Right atrium auricular region (tissue), 2 donors: ENCODE results near the gene TNFAIP8L3. TPM values are rescaled to one million over a fixed set of nuclear protein-coding genes. Genes with fewer than 3 reads are reported as not detected.

Experiments used
- DNase-seq: peaks from one replicate; pipeline ENCODE4 v3.0.0-alpha.2; 2019; ENCODE audit warnings: low spot score
- H3K27ac ChIP-seq, 2 donors: fragments of 200-600 bp; sonication (generic); 1 replicate in 1 of 2; 2 replicates in 1 of 2; pipeline ENCODE4 v1.5.1; 2016 to 2019
- H3K27me3 ChIP-seq, 2 donors: fragments of 200-600 bp; sonication (generic); one replicate each; pipeline versions ENCODE4 v1.5.1 to v1.6.0; 2017 to 2019
- H3K36me3 ChIP-seq: fragments of 200-600 bp; sonication (generic); one replicate; pipeline ENCODE4 v1.5.1; 2016
- H3K4me1 ChIP-seq, 2 donors: fragments of 200-600 bp; sonication (generic); one replicate each; pipeline versions ENCODE4 v1.5.1 to v1.6.0; 2017 to 2019
- H3K4me3 ChIP-seq, 2 donors: fragments of 200-600 bp; sonication (generic); 1 replicate in 1 of 2; 2 replicates in 1 of 2; pipeline ENCODE4 v1.5.1; 2017 to 2019; ENCODE audit warnings: mild to moderate bottlenecking in 1 of 2, moderate library complexity in 1 of 2
- H3K9me3 ChIP-seq, 2 donors: fragments of 200-600 bp; sonication (generic); one replicate each; pipeline ENCODE4 v1.5.1; 2019
- total RNA-seq, 2 donors: library from RNA; depleted of rRNA; stranded (reverse); fragments of >200 nt; gene quantifications; one replicate each; pipeline ENCODE4 v1.1.0, GENCODE V29; 2016
- TF ChIP-seq, protein P1 (sequence below), 2 donors: fragments of 200-600 bp; sonication (generic); IDR thresholded peaks; one replicate each; pipeline ENCODE4 v1.5.1; 2019; ENCODE audit warnings: antibody characterized with exemption in 2 of 2

Gene TNFAIP8L3
- total RNA-seq, 2 donors from 2014 or later, result 1.2 to 7.7 TPM

- Histone ChIP-seq H3K9me3 (no peaks in the 10 kb centered on the region), H3K4me3 (no peak overlapping the region), H3K4me1 (no peaks in the 10 kb centered on the region), H3K27me3 (no peaks in the 10 kb centered on the region), H3K27ac (no peak overlapping the region), H3K36me3 (peaks cover under 1% of the 10 kb centered on the region)
- DNase-seq, result no peak
- TF ChIP-seq, protein P1, sequence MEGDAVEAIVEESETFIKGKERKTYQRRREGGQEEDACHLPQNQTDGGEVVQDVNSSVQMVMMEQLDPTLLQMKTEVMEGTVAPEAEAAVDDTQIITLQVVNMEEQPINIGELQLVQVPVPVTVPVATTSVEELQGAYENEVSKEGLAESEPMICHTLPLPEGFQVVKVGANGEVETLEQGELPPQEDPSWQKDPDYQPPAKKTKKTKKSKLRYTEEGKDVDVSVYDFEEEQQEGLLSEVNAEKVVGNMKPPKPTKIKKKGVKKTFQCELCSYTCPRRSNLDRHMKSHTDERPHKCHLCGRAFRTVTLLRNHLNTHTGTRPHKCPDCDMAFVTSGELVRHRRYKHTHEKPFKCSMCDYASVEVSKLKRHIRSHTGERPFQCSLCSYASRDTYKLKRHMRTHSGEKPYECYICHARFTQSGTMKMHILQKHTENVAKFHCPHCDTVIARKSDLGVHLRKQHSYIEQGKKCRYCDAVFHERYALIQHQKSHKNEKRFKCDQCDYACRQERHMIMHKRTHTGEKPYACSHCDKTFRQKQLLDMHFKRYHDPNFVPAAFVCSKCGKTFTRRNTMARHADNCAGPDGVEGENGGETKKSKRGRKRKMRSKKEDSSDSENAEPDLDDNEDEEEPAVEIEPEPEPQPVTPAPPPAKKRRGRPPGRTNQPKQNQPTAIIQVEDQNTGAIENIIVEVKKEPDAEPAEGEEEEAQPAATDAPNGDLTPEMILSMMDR (IDR thresholded peaks at IDR 0.05), result no peak
These were observed 32.0 kb downstream of the TNFAIP8L3 start for GRCh38 chr15:51062736-51063135.

- no peak for DNase-seq
- TF ChIP-seq, protein P1 (IDR thresholded peaks at IDR 0.05), result no peak
- Histone ChIP-seq H3K4me3 (no peak overlapping the region), H3K27me3 (no peaks in the 10 kb centered on the region), H3K9me3 (no peaks in the 10 kb centered on the region), H3K4me1 (no peaks in the 10 kb centered on the region), H3K36me3 (peaks cover 9% of the 10 kb centered on the region), H3K27ac (no peak overlapping the region)
These were observed 34.6 kb downstream of the TNFAIP8L3 start for GRCh38 chr15:51060030-51060673.

DNA sequence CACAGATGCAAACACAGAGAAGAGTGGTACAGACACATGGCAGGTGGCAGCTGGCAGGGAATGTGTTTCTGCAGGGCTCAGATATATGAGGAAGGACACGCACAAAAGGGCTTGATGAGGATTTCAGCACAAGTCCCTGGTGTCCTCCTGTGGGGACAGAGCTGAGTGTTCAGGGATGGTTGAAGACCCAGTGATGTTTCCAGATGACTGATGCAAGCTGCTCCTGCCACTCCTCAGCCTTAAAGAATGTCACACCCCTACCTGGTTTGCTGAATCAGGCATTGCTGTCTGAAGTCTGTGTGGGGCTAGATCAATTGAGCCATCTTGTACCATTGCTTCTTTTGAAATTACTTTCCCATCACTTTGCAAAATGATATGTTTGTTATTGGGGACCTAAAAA is 40.2 kb downstream of the TNFAIP8L3 start:
- H3K4me1 ChIP-seq, result peaks cover 0 to 16% of the 10 kb centered on the region in 2 donors
- no peaks in the 10 kb centered on the region for H3K27me3 ChIP-seq
- no peaks in the 10 kb centered on the region for H3K9me3 ChIP-seq
- no peak overlapping the region for H3K27ac ChIP-seq
- peaks cover 9% of the 10 kb centered on the region for H3K36me3 ChIP-seq
- TF ChIP-seq, protein P1 (IDR thresholded peaks at IDR 0.05), result no peak
- H3K4me3 ChIP-seq, result no peak overlapping the region
- no peak for DNase-seq

GRCh38 chr15:51053571-51053970 is 41.1 kb downstream of the TNFAIP8L3 start:
- H3K27ac ChIP-seq, result no peak overlapping the region
- H3K9me3 ChIP-seq, result no peaks in the 10 kb centered on the region
- peaks cover 0 to 16% of the 10 kb centered on the region in 2 donors for H3K4me1 ChIP-seq
- H3K36me3 ChIP-seq, result peaks cover 9% of the 10 kb centered on the region
- H3K4me3 ChIP-seq, result no peak overlapping the region
- TF ChIP-seq, protein P1 (IDR thresholded peaks at IDR 0.05), result no peak
- no peaks in the 10 kb centered on the region for H3K27me3 ChIP-seq
- DNase-seq, result no peak

DNA sequence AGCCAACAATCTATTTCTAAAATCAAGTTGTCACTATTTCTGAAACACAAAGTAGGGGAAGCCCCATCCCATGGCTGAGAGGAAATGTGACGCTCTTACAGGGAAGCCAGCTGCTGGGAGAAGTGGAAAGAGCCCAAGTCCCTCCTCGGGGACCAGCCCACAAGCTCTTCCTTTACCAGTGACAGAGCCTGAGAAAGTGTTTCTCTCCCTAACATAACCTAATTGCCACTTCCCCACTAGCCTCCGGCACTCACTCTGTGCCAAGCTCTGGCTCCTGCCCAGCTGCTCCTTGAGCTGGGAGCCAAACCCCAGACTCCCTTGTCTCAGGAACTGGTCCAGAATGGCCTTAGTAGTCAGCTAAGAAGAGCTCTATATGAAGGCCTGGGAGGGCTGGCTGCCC is 42.9 kb downstream of the TNFAIP8L3 start:
- Histone ChIP-seq H3K27ac (no peak overlapping the region), H3K27me3 (no peaks in the 10 kb centered on the region), H3K9me3 (no peaks in the 10 kb centered on the region), H3K4me1 (peaks cover 0 to 22% of the 10 kb centered on the region in 2 donors), H3K36me3 (no peaks in the 10 kb centered on the region), H3K4me3 (no peak overlapping the region)
- TF ChIP-seq, protein P1 (IDR thresholded peaks at IDR 0.05), result no peak
- no peak for DNase-seq

GRCh38 chr15:51049081-51049480 is 45.6 kb downstream of the TNFAIP8L3 start:
- TF ChIP-seq, protein P1 (IDR thresholded peaks at IDR 0.05), result no peak
- no peak for DNase-seq
- H3K4me3 ChIP-seq, result no peak overlapping the region
- no peaks in the 10 kb centered on the region for H3K27me3 ChIP-seq
- no peaks in the 10 kb centered on the region for H3K36me3 ChIP-seq
- no peak overlapping the region for H3K27ac ChIP-seq
- H3K9me3 ChIP-seq, result no peaks in the 10 kb centered on the region
- peaks cover 0 to 23% of the 10 kb centered on the region in 2 donors for H3K4me1 ChIP-seq
